HepG2 (cell line): ENCODE measurements around the gene PUM1. TPM values are rescaled to one million over a fixed set of nuclear protein-coding genes. Genes with fewer than 3 reads are reported as not detected.
A peak's percentile ranks its signal among the peaks of the same experiment; 100 is the strongest.

Experiments
- ATAC-seq: fragments of 200-7000 bp; cut with Tn5 transposase; 3 replicates; pipeline ENCODE4 v1.9.1; 2020; ENCODE audit warnings: mild to moderate bottlenecking, moderate library complexity
- BruUV-seq: library from RNA; stranded (reverse); fragments of 400-500 nt; replicated peaks from 2 replicates; lab custom pipeline; 2021; lab: Mats Ljungman, UMichigan
- CTCF ChIA-PET: fragments of 300-600 bp; formaldehyde crosslinking; extraction: SDS; loops from one replicate; lab custom pipeline; 2021; ENCODE audit warnings: low total read pairs, inconsistent platforms, low intra/inter-chr PET ratio; lab: Yijun Ruan, JAX
- POLR2A ChIA-PET: fragments of 350-600 bp; sonication (Branson Sonifier 250); formaldehyde crosslinking; loops from one replicate; lab custom pipeline; 2020; ENCODE audit warnings: antibody characterized with exemption, inconsistent platforms; lab: Yijun Ruan, JAX
- DNase-seq: peaks from one replicate; pipeline ENCODE4 v3.0.0-alpha.2; 2015; ENCODE audit warnings: low spot score
- FAIRE-seq: peaks from 3 replicates; lab custom pipeline; 2011; peaks lifted over from hg19 to GRCh38; lab: Jason Lieb, UNC
- H2AFZ ChIP-seq: one replicate; pipeline ENCODE4 v1.6.1; 2011; ENCODE audit warnings: low read length, inconsistent platforms
- H3K27ac ChIP-seq: fragments of 300-600 bp; 3 replicates; pipeline ENCODE4 v1.8.0; 2011; ENCODE audit warnings: mixed run types, mild to moderate bottlenecking, mixed read lengths, low read length, inconsistent platforms; ENCODE audit not compliant: insufficient read depth; ENCODE audit errors: extremely low read length
- H3K27me3 ChIP-seq, 2 experiments: fragments of 200-600 bp in 1 of 2; 2 replicates in 1 of 2; 3 replicates in 1 of 2; pipeline versions ENCODE4 v1.6.0 to v1.8.0; 2011; ENCODE audit warnings: low read length in 2 of 2, mild to moderate bottlenecking in 2 of 2, moderate library complexity in 2 of 2, inconsistent platforms in 1 of 2; ENCODE audit not compliant: insufficient read depth in 2 of 2, control insufficient read depth in 1 of 2
- H3K36me3 ChIP-seq, 2 experiments: fragments of 200-600 bp in 1 of 2; replicated peaks in 1 of 2; 2 replicates in 1 of 2; 3 replicates in 1 of 2; pipeline versions ENCODE4 v1.5.1 to v1.8.0; 2011; ENCODE audit warnings: low read length in 2 of 2, inconsistent platforms in 1 of 2; ENCODE audit not compliant: insufficient read depth in 2 of 2, control insufficient read depth in 1 of 2
- H3K4me1 ChIP-seq: 2 replicates; pipeline ENCODE4 v1.5.1; 2012; ENCODE audit warnings: low read length, inconsistent platforms; ENCODE audit not compliant: insufficient read depth
- H3K4me2 ChIP-seq: 2 replicates; pipeline ENCODE4 v1.6.0; 2011; ENCODE audit warnings: low read depth, low read length, inconsistent platforms
- H3K4me3 ChIP-seq, 3 experiments: fragments of 200-600 bp in 1 of 3; sonication (generic), shearing (Covaris generic) in 1 of 3; replicated peaks in 1 of 3; 2 replicates each; pipeline ENCODE4 v1.5.1; 2011 to 2016; ENCODE audit warnings: low read length in 3 of 3, inconsistent platforms in 2 of 3, low read depth in 2 of 3, mild to moderate bottlenecking in 2 of 3, control low read depth in 1 of 3, mixed read lengths in 1 of 3; ENCODE audit not compliant: insufficient read depth in 1 of 3
- H3K79me2 ChIP-seq: one replicate; pipeline ENCODE4 v1.6.1; 2011; ENCODE audit warnings: low read length, inconsistent platforms; ENCODE audit not compliant: insufficient read depth
- H3K9ac ChIP-seq: 2 replicates; pipeline ENCODE4 v1.6.0; 2011; ENCODE audit warnings: mild to moderate bottlenecking, low read depth, low read length, inconsistent platforms; ENCODE audit not compliant: insufficient read depth
- H3K9me3 ChIP-seq: 2 replicates; pipeline ENCODE4 v1.5.1; 2012; ENCODE audit warnings: mild to moderate bottlenecking, low read length
- H4K20me1 ChIP-seq: 2 replicates; pipeline ENCODE4 v1.6.0; 2011; ENCODE audit warnings: inconsistent platforms, mild to moderate bottlenecking, low read length, moderate library complexity; ENCODE audit not compliant: insufficient read depth
- HDAC1 ChIP-seq: sonication (generic); formaldehyde crosslinking; IDR thresholded peaks from 2 replicates; pipeline ENCODE4 v1.5.1; 2020; ENCODE audit warnings: mild to moderate bottlenecking, missing genetic modification reagents
- HMGA1 ChIP-seq: sonication (generic); formaldehyde crosslinking; conservative IDR thresholded peaks from 2 replicates; pipeline ENCODE4 v1.4.0; 2020; ENCODE audit warnings: missing genetic modification reagents
- RBM22 ChIP-seq: fragments of 200-400 bp; formaldehyde crosslinking; optimal IDR thresholded peaks from 2 replicates; pipeline ENCODE3; 2017; ENCODE audit warnings: mild to moderate bottlenecking, low read length, moderate library complexity
- SETDB1 ChIP-seq: sonication (generic); formaldehyde crosslinking; IDR thresholded peaks from 2 replicates; pipeline ENCODE4 v1.5.1; 2020; ENCODE audit warnings: missing genetic modification reagents, mild to moderate bottlenecking, borderline replicate concordance
- SP1 ChIP-seq, 2 experiments: fragments of 450-650 bp in 1 of 2; sonication (generic) in 1 of 2; formaldehyde crosslinking in 1 of 2; IDR thresholded peaks; 2 replicates each; pipeline versions ENCODE4 v1.4.0 to v1.6.1; 2016 to 2020; ENCODE audit warnings: missing genetic modification reagents in 1 of 2
- SP5 ChIP-seq: IDR thresholded peaks from 2 replicates; pipeline ENCODE4 v1.6.1; 2016; ENCODE audit warnings: low read depth, borderline replicate concordance
- SRSF9 ChIP-seq: fragments of 200-400 bp; formaldehyde crosslinking; IDR thresholded peaks from 2 replicates; pipeline ENCODE4 v1.6.1; 2018; ENCODE audit warnings: borderline replicate concordance, mild to moderate bottlenecking, low read depth, low read length; ENCODE audit not compliant: insufficient read depth, poor library complexity, severe bottlenecking
- ZBTB33 ChIP-seq: sonication (generic); formaldehyde crosslinking; IDR thresholded peaks from 2 replicates; pipeline ENCODE4 v1.4.0; 2020; ENCODE audit warnings: missing genetic modification reagents
- ZNF7 ChIP-seq: IDR thresholded peaks from 2 replicates; pipeline ENCODE4 v1.6.1; 2016; ENCODE audit warnings: missing biosample characterization, missing genetic modification reagents
- ZXDC ChIP-seq: sonication (generic); formaldehyde crosslinking; IDR thresholded peaks from 2 replicates; pipeline ENCODE4 v1.5.0; 2020; ENCODE audit warnings: mild to moderate bottlenecking, missing genetic modification reagents
- WGBS: methylation state at CpG from one replicate; pipeline ENCODE4 v1.1.6; 2017; ENCODE audit warnings: low lambda C conversion rate; 5-methylcytosine and 5-hydroxymethylcytosine counted together
- in situ Hi-C: cut with HindIII; loops from 2 replicates; pipeline ENCODE4 v1.10.0; 2017; ENCODE audit warnings: low pct_unique_long_range_greater_than_20kb; ENCODE audit not compliant: extremely low pct_ligation_motif_present
- intact Hi-C: fragments of 100-400 bp; cut with micrococcal nuclease; formaldehyde crosslinking; loops from one replicate; pipeline ENCODE4 v1.10.0; 2022; ENCODE audit not compliant: unreplicated experiment
- polyA plus RNA-seq, 8 experiments: library from polyadenylated mRNA; depleted of rRNA in 3 of 8; stranded (reverse) in 7 of 8; unstranded in 1 of 8; fragments of >200 nt; fragmentation: Illumina TruSeq in 4 of 8; extraction: Trizol in 4 of 8; gene quantifications; 2 replicates each; pipeline versions ENCODE4 v1.2.1 to v1.2.3, GENCODE V29; 2011 to 2016; ENCODE audit warnings: low read depth in 4 of 8, missing spikeins in 1 of 8, mixed read lengths in 1 of 8; ENCODE audit not compliant: insufficient read depth in 1 of 8
- total RNA-seq, 5 experiments: library from RNA; depleted of rRNA; stranded (reverse); fragments of >200 nt; fragmentation: Illumina TruSeq; extraction: Trizol; gene quantifications; 2 replicates each; pipeline ENCODE4 v1.2.3, GENCODE V29; 2016; ENCODE audit warnings: low read depth in 1 of 5
- TF ChIP-seq, protein P1 (sequence below): sonication (generic); formaldehyde crosslinking; IDR thresholded peaks from 2 replicates; pipeline ENCODE4 v1.4.0; 2020; ENCODE audit warnings: missing genetic modification reagents

PUM1 gene
- total and polyA plus RNA-seq, 2 of the 13 experiments (the other 11 are each of a cell fraction or from before 2014, with no cell fraction given), result 64.7 to 91.0 TPM

DNA sequence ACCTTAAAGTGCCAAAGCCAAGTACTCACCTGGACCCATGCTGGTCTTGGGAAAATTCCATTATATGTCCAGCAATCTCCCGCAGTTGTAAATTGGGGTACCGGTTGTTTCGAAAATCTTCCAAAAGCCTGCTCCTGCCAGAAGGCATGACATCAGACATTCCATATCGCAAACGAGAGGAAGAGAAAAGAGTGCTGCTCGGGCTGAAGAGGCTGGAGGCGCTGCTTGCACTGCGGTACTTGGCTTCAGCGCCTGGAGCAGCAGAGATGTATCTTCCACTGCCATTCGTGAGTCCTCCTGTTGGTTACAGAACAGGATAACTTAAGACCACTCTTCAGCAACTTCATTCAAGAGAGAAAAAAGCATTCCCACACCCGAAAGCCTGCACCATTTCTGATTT lies 111.8 kb downstream of the PUM1 start:
- TF ChIP-seq HMGA1 (CRISPR knock-in tag), result no peak
- TF ChIP-seq SETDB1 (CRISPR knock-in tag), result no peak
- TF ChIP-seq, all 625 proteins: peak for 0
- no peaks in the 10 kb centered on the region for H3K9me3 ChIP-seq
- peaks cover 31 to 82% of the 10 kb centered on the region in 2 experiments for H3K36me3 ChIP-seq
- 100% methylated on average over 11 of the region's 11 CpGs for whole genome bisulfite sequencing
- H3K4me3 ChIP-seq, result no peak overlapping the region
- CTCF ChIA-PET, result no interaction called here
- no peak for ATAC-seq
- no peaks in the 10 kb centered on the region for H3K4me1 ChIP-seq
- no peak for DNase-seq
- BruUV-seq, result no TSS peak
- in situ Hi-C loops (no loop called here), intact Hi-C loops (no loop called here)
- no peak overlapping the region for H3K4me2 ChIP-seq
- H2AFZ ChIP-seq, result no peak overlapping the region
- FAIRE-seq, result no peak
- no peak overlapping the region for H3K9ac ChIP-seq
- peaks cover 24% of the 10 kb centered on the region for H4K20me1 ChIP-seq
- POLR2A ChIA-PET, result no interaction called here
- H3K27me3 ChIP-seq, result no peaks in the 10 kb centered on the region
- H3K27ac ChIP-seq, result no peak overlapping the region
- H3K79me2 ChIP-seq, result peaks cover 4% of the 10 kb centered on the region

DNA sequence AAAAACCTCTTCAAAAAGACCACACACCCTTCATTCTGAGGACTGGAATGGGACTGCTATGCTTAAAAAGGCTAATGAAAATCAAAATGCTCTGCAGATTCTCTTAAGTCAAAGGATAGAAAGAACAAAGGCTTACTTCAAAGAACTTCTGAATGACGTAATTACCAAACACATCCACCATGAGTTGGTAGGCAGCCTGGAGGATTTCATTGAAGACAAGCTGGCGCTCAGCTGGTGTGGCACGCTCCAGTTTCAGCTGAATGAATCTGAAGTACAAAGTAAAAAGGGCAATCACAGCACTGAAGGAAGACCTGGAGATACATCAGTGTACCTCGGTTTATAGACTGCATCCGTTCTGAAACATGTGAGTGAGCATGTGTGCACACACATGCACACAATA lies 113.4 kb downstream of the PUM1 start:
- in situ Hi-C loops, result no loop called here
- Histone ChIP-seq H3K27ac (no peak overlapping the region), H3K9ac (no peak overlapping the region), H3K9me3 (no peaks in the 10 kb centered on the region), H3K4me1 (no peaks in the 10 kb centered on the region), H3K36me3 (peaks cover 29 to 83% of the 10 kb centered on the region in 2 experiments), H3K4me2 (no peak overlapping the region), H3K79me2 (peaks cover 4% of the 10 kb centered on the region), H3K4me3 (no peak overlapping the region), H4K20me1 (peaks cover 12% of the 10 kb centered on the region), H2AFZ (no peak overlapping the region), H3K27me3 (no peaks in the 10 kb centered on the region)
- DNase-seq (peak; percentile 16), FAIRE-seq (no peak), ATAC-seq (no peak)
- no TSS peak for BruUV-seq
- POLR2A ChIA-PET, result no interaction called here
- 96% methylated on average over 5 of the region's 5 CpGs for WGBS
- CTCF ChIA-PET, result no interaction called here
- intact Hi-C loops, result no loop called here
- TF ChIP-seq SRSF9 (no peak), ZXDC (no peak), RBM22 (peak; percentile 38), ZBTB33 (CRISPR knock-in tag) (peak; percentile 52; the same call in 1 of the 2 replicates), SP5 (CRISPR knock-in tag) (no peak), HDAC1 (CRISPR knock-in tag) (no peak), ZNF7 (CRISPR knock-in tag) (no peak), SP1 (IDR thresholded peaks at IDR 0.05) (no peak), SP1 (CRISPR knock-in tag; IDR thresholded peaks at IDR 0.05) (no peak)
- TF ChIP-seq, protein P1, sequence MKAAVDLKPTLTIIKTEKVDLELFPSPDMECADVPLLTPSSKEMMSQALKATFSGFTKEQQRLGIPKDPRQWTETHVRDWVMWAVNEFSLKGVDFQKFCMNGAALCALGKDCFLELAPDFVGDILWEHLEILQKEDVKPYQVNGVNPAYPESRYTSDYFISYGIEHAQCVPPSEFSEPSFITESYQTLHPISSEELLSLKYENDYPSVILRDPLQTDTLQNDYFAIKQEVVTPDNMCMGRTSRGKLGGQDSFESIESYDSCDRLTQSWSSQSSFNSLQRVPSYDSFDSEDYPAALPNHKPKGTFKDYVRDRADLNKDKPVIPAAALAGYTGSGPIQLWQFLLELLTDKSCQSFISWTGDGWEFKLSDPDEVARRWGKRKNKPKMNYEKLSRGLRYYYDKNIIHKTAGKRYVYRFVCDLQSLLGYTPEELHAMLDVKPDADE (CRISPR knock-in tag), result no peak
